ENCODE results near the gene MLH3. TPM values are rescaled to one million over a fixed set of nuclear protein-coding genes. Genes with fewer than 3 reads are reported as not detected.
A peak's percentile ranks its signal among the peaks of the same experiment; 100 is the strongest.

The MLH3 gene
- total and polyA plus RNA-seq, 2 of the 13 experiments (the other 11 are each of a cell fraction or from before 2014, with no cell fraction given): 14.4 to 24.8 TPM

DNA sequence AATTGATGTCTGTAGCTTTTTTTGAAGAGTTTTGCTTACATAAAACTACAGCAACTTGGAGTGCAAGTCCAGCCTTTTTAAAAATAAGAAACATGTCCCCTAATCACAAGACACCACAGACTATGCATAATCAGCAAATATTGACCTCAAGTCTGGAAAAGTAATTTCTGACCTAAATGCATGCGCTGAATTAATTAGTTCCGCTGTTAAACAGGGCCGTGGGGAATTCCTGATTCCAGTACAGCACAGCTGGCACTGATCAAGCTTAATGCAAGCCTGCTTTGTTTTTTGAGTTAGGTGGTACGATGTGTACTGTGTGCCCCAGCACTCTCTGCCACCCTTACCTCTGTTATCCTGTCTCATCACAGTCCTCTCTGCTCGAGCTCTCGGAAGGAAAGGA is 9.2 kb downstream of the MLH3 start:
- CTCF ChIA-PET (ENCODE audit: low intra/inter-chr PET ratio, low total read pairs): no interaction called here

More for the DNA sequence above, 9.2 kb downstream of the MLH3 start:
- Histone ChIP-seq H3K4me3 (replicated peaks in 1 of 3; ENCODE audit: insufficient read depth in 1 of 3, low read depth in 2 of 3, low read length in 3 of 3) (peak overlapping the region in 1 of 3 experiments; percentile 18; a peak in 1 of 6 replicates), H3K4me1 (ENCODE audit: insufficient read depth, low read length) (peaks cover 63% of the 10 kb centered on the region), H3K9me3 (ENCODE audit: low read length) (no peaks in the 10 kb centered on the region), H3K36me3 (replicated peaks in 1 of 2; ENCODE audit: control insufficient read depth in 1 of 2, insufficient read depth in 2 of 2, low read length in 2 of 2) (peaks cover 6 to 10% of the 10 kb centered on the region in 2 experiments), H2AFZ (ENCODE audit: low read length) (no peak overlapping the region), H3K27ac (ENCODE audit: extremely low read length, insufficient read depth, low read length) (peak overlapping the region; percentile 80), H3K79me2 (ENCODE audit: insufficient read depth, low read length) (peaks cover 15% of the 10 kb centered on the region), H3K9ac (ENCODE audit: insufficient read depth, low read depth, low read length) (peak overlapping the region; percentile 46), H3K27me3 (ENCODE audit: control insufficient read depth in 1 of 2, insufficient read depth in 2 of 2, low read length in 2 of 2) (no peaks in the 10 kb centered on the region), H4K20me1 (ENCODE audit: insufficient read depth, low read length) (no peaks in the 10 kb centered on the region), H3K4me2 (ENCODE audit: low read depth, low read length) (peak overlapping the region; percentile 54)
- TF ChIP-seq MAFF (IDR thresholded peaks at IDR 0.05; ENCODE audit: low read depth, low read length) (peak; percentile 80), MLX (CRISPR knock-in tag; IDR thresholded peaks at IDR 0.05) (no peak), FOSL1 (CRISPR knock-in tag; IDR thresholded peaks at IDR 0.05; ENCODE audit: borderline replicate concordance) (no peak), RAD21 (CRISPR knock-in tag; IDR thresholded peaks at IDR 0.05) (no peak), MIXL1 (CRISPR knock-in tag; IDR thresholded peaks at IDR 0.05) (no peak; the same call in 1 of the 2 replicates), DMAP1 (CRISPR knock-in tag; IDR thresholded peaks at IDR 0.05) (0 out of 2 replicates have a peak, but pooled peaks have one; percentile 7), MAFK (conservative IDR thresholded peaks at IDR 0.05 in 1 of 2, IDR thresholded peaks at IDR 0.05 in 1 of 2; ENCODE audit: low read length in 2 of 2) (peak; percentile 84 to 87), ZNF329 (CRISPR knock-in tag; IDR thresholded peaks at IDR 0.05; ENCODE audit: low read depth) (no peak)
- TF ChIP-seq, protein P1, sequence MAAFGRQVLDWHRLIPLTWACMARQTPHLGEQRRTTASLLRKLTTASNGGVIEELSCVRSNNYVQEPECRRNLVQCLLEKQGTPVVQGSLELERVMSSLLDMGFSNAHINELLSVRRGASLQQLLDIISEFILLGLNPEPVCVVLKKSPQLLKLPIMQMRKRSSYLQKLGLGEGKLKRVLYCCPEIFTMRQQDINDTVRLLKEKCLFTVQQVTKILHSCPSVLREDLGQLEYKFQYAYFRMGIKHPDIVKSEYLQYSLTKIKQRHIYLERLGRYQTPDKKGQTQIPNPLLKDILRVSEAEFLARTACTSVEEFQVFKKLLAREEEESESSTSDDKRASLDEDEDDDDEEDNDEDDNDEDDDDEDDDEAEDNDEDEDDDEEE (CRISPR knock-in tag; IDR thresholded peaks at IDR 0.05): no peak
- FAIRE-seq (no peak), DNase-seq (ENCODE audit: low spot score) (no peak), ATAC-seq (peak; percentile 40; the same call in 1 of the 3 replicates)
- POLR2A ChIA-PET: interaction anchor here (0.8 to 3.3 kb wide), 6 partner anchors 9 to 90 kb away, joined by 3 to 13 read pairs (median 6); partner anchors contain the start of genes ACYP1, MLH3, NEK9 and ZC2HC1C
- in situ Hi-C loops (cut with HindIII; ENCODE audit: extremely low pct_ligation_motif_present, low pct_unique_long_range_greater_than_20kb): no loop called here
- intact Hi-C loops (cut with micrococcal nuclease; ENCODE audit: unreplicated experiment): no loop called here
- WGBS (ENCODE audit: low lambda C conversion rate): 73% methylated on average over 6 of the region's 6 CpGs
- BruUV-seq (replicated peaks): no TSS peak

All from HepG2 (cell line).